ENCODE results near the gene RAB11FIP4.
A peak's percentile ranks its signal among the peaks of the same experiment; 100 is the strongest.

Gene RAB11FIP4

DNA sequence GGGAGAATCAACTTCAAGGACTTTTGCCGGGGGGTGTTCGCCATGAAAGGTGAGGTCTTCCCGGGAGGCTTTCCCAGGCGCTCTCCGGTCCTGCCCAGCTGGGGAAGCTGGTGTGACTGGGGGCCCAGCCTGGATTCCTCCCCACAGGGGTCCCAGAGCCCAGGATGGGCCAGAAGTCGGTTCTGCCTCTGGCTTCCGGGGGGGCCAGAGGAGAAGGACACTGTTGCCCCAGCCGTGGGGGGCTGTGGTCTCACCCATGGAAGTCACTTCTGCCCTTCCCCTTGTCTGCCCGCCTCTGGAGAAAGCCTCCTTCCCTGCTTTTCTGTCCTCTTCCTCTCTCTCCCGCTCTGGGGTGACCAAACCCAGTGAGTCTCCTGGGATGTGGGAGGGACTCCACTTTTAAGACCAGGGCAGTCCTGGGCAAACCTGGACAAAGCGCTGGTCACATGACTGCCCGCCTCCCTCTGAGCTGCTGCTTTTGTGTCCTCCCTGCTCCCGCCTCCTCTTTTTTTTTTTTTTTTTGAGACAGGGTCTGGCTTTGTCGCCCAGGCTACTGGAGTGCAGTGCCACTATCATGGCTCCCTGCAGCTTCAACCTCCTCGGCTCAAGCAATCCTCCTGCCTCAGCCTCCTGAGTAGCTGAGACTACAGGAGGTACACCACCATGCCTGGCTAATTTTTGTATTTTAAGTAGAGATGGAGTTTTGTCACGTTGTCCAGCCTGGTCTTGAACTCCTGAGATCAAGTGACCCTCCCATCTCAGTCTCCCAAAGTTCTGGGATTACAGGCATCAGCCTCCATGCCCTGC, 40.6 kb downstream of the RAB11FIP4 start:
- no peak for TF ChIP-seq EZH2phosphoT487 (IDR thresholded peaks at IDR 0.05; ENCODE audit: borderline replicate concordance)
- TF ChIP-seq, protein P1, sequence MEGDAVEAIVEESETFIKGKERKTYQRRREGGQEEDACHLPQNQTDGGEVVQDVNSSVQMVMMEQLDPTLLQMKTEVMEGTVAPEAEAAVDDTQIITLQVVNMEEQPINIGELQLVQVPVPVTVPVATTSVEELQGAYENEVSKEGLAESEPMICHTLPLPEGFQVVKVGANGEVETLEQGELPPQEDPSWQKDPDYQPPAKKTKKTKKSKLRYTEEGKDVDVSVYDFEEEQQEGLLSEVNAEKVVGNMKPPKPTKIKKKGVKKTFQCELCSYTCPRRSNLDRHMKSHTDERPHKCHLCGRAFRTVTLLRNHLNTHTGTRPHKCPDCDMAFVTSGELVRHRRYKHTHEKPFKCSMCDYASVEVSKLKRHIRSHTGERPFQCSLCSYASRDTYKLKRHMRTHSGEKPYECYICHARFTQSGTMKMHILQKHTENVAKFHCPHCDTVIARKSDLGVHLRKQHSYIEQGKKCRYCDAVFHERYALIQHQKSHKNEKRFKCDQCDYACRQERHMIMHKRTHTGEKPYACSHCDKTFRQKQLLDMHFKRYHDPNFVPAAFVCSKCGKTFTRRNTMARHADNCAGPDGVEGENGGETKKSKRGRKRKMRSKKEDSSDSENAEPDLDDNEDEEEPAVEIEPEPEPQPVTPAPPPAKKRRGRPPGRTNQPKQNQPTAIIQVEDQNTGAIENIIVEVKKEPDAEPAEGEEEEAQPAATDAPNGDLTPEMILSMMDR (conservative IDR thresholded peaks at IDR 0.05; ENCODE audit: low read length), result no peak
- Histone ChIP-seq H3K9me3 (ENCODE audit: insufficient read depth, low read depth, low read length) (no peaks in the 10 kb centered on the region), H3K4me3 (ENCODE audit: low read length, poor library complexity, severe bottlenecking) (no peak overlapping the region), H3F3A (ENCODE audit: low read depth) (no peaks in the 10 kb centered on the region), H4K20me1 (ENCODE audit: insufficient read depth, low read length, poor library complexity, severe bottlenecking) (no peaks in the 10 kb centered on the region), H3K27me3 (ENCODE audit: insufficient read depth, low read length, poor library complexity, severe bottlenecking) (no peaks in the 10 kb centered on the region), H2AFZ (ENCODE audit: low read length) (no peak overlapping the region), H3K9me2 (replicated peaks; ENCODE audit: low read depth, low read length) (no peaks in the 10 kb centered on the region), H3K4me1 (ENCODE audit: insufficient read depth, low read length, poor library complexity, severe bottlenecking) (peaks cover 49% of the 10 kb centered on the region), H3K79me2 (ENCODE audit: insufficient read depth, low read length) (0 out of 2 replicates have a peak, but pooled peaks cover 7% of the 10 kb centered on the region), H3K36me3 (ENCODE audit: insufficient read depth, low read length) (no peaks in the 10 kb centered on the region), H3K9ac (ENCODE audit: low read depth, low read length, poor library complexity, severe bottlenecking) (peak overlapping the region; percentile 20), H3K4me2 (ENCODE audit: low read depth, low read length, poor library complexity, severe bottlenecking) (no peak overlapping the region)

DNA sequence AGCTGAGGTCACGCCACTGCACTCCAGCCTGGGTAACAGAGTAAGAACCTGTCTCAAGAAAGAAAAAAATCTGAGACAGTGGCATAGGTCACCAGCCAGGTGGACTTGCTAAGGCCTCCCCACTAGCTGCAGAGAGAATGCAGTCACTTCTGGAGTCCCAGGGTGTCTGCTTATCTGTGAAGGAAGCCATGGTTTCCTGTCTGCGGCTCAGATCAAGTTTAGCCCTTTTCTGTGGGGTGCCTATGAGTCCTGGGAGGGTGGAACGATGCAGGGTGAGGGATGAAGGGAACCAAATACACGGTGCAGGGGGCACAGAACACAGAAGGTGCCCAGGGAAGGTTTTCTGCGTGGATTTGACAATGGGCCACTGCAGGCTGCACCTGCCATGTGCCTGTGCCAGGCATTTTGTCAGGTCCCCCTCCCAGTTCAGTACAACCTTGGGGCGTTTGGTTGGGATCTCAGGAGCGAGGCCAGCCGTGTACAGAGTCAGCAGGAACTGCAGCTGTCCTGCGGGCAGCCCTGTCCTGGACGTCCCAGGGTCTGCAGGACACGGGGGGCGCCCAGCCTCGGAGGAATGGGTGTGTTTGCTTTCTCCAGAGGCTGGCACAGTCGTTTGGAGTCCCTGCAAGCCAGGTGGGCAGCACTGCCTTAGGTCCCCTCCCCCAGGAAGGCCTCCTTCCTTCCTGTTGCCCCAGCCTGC, 41.8 kb downstream of the RAB11FIP4 start:
- H3K4me2 ChIP-seq (ENCODE audit: low read depth, low read length, poor library complexity, severe bottlenecking), result peak overlapping the region; percentile 91
- peaks cover 50% of the 10 kb centered on the region for H3K4me1 ChIP-seq (ENCODE audit: insufficient read depth, low read length, poor library complexity, severe bottlenecking)
- H2AFZ ChIP-seq (ENCODE audit: low read length), result no peak overlapping the region
- no peak for TF ChIP-seq EZH2phosphoT487 (IDR thresholded peaks at IDR 0.05; ENCODE audit: borderline replicate concordance)
- TF ChIP-seq, protein P1 (conservative IDR thresholded peaks at IDR 0.05; ENCODE audit: low read length), result no peak
- H4K20me1 ChIP-seq (ENCODE audit: insufficient read depth, low read length, poor library complexity, severe bottlenecking), result no peaks in the 10 kb centered on the region
- H3F3A ChIP-seq (ENCODE audit: low read depth), result no peaks in the 10 kb centered on the region
- H3K9me2 ChIP-seq (replicated peaks; ENCODE audit: low read depth, low read length), result no peaks in the 10 kb centered on the region
- H3K4me3 ChIP-seq (ENCODE audit: low read length, poor library complexity, severe bottlenecking), result peak overlapping the region; percentile 69
- no peaks in the 10 kb centered on the region for H3K36me3 ChIP-seq (ENCODE audit: insufficient read depth, low read length)
- peak overlapping the region; percentile 49 for H3K9ac ChIP-seq (ENCODE audit: low read depth, low read length, poor library complexity, severe bottlenecking)
- H3K79me2 ChIP-seq (ENCODE audit: insufficient read depth, low read length), result 0 out of 2 replicates have a peak, but pooled peaks cover 8% of the 10 kb centered on the region
- no peaks in the 10 kb centered on the region for H3K27me3 ChIP-seq (ENCODE audit: insufficient read depth, low read length, poor library complexity, severe bottlenecking)
- no peaks in the 10 kb centered on the region for H3K9me3 ChIP-seq (ENCODE audit: insufficient read depth, low read depth, low read length)

DNA sequence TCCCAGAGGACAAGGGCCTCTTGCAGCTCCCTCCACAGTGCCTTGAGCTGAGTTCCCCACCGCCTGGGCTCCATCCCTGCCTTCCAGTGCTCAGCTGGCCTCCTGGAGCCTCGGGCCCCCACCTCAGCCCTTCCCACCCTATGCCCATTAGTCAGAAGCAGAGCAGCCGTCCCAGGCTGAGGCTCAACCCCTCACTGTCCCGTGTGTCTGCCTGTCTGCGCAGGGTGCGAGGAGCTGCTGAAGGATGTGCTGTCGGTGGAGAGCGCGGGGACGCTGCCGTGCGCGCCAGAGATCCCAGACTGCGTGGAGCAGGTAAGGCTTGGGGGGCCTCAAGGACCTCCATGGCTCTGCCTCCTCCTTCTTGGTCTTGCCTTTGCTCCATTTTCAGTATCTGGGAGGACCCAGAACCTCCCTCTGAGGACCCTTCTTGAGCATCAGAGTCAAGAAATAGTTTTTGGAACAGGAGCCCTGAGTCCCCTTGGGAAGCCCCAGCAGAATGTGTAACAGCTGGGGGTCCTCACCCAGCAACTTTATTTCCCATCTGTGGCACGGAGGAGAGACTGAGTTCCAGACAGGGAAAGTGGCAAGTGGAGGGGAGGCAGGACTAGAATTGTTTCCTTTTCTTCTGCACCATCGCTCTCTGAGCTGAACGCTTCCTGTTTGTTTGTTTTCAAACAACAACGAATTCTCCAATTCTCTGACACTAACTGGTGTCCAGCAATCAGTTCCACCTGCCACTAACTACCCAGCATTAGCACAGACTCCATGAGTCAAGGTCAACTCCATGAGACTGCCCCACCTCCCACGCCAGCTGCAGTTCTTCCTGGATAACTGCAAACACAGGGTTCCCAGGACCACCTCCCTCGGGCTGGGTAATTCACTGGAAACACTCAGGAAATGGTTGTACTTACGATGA, 42.6 kb downstream of the RAB11FIP4 start:
- H2AFZ ChIP-seq (ENCODE audit: low read length), result 0 out of 2 replicates have a peak overlapping the region, but pooled peaks have one; percentile 1
- H3K27me3 ChIP-seq (ENCODE audit: insufficient read depth, low read length, poor library complexity, severe bottlenecking), result no peaks in the 10 kb centered on the region
- peak overlapping the region; percentile 69 for H3K4me3 ChIP-seq (ENCODE audit: low read length, poor library complexity, severe bottlenecking)
- peaks cover 50% of the 10 kb centered on the region for H3K4me1 ChIP-seq (ENCODE audit: insufficient read depth, low read length, poor library complexity, severe bottlenecking)
- peak overlapping the region; percentile 49 for H3K9ac ChIP-seq (ENCODE audit: low read depth, low read length, poor library complexity, severe bottlenecking)
- TF ChIP-seq EZH2phosphoT487 (IDR thresholded peaks at IDR 0.05; ENCODE audit: borderline replicate concordance), result no peak
- TF ChIP-seq, protein P1 (conservative IDR thresholded peaks at IDR 0.05; ENCODE audit: low read length), result no peak
- H3K4me2 ChIP-seq (ENCODE audit: low read depth, low read length, poor library complexity, severe bottlenecking), result peak overlapping the region; percentile 91
- no peaks in the 10 kb centered on the region for H3K9me2 ChIP-seq (replicated peaks; ENCODE audit: low read depth, low read length)
- H3K36me3 ChIP-seq (ENCODE audit: insufficient read depth, low read length), result no peaks in the 10 kb centered on the region
- no peaks in the 10 kb centered on the region for H4K20me1 ChIP-seq (ENCODE audit: insufficient read depth, low read length, poor library complexity, severe bottlenecking)
- 0 out of 2 replicates have a peak, but pooled peaks cover 12% of the 10 kb centered on the region for H3K79me2 ChIP-seq (ENCODE audit: insufficient read depth, low read length)
- H3K9me3 ChIP-seq (ENCODE audit: insufficient read depth, low read depth, low read length), result no peaks in the 10 kb centered on the region
- H3F3A ChIP-seq (ENCODE audit: low read depth), result no peaks in the 10 kb centered on the region
